GM12878 (cell line): ENCODE measurements around the gene CORO1C. TPM values are rescaled to one million over a fixed set of nuclear protein-coding genes. Genes with fewer than 3 reads are reported as not detected.

ENCODE experiments used
- CUX1 ChIP-seq: IDR thresholded peaks from 2 replicates; pipeline ENCODE4 v1.6.1; 2012; ENCODE audit warnings: improper control_type of control experiment, low read depth, low read length; ENCODE audit not compliant: insufficient replicate concordance
- DPF2 ChIP-seq: fragments of 450-650 bp; IDR thresholded peaks from 2 replicates; pipeline ENCODE4 v1.6.1; 2017; ENCODE audit warnings: mild to moderate bottlenecking
- EP300 ChIP-seq, 2 experiments: fragments of 150-350 bp in 1 of 2; IDR thresholded peaks; 2 replicates each; pipeline ENCODE4 v1.6.1; 2011 to 2012; ENCODE audit warnings: low read depth in 2 of 2, low read length in 2 of 2, borderline replicate concordance in 1 of 2, improper control_type of control experiment in 1 of 2, inconsistent platforms in 1 of 2; ENCODE audit not compliant: control insufficient read depth in 1 of 2
- FOS ChIP-seq: IDR thresholded peaks from 3 replicates; pipeline ENCODE4 v1.6.1; 2011; ENCODE audit warnings: borderline replicate concordance; ENCODE audit not compliant: insufficient read length; ENCODE audit errors: extremely low read depth
- GABPA ChIP-seq: IDR thresholded peaks from 2 replicates; pipeline ENCODE4 v1.6.1; 2014; ENCODE audit warnings: antibody characterized with exemption, low read depth, mild to moderate bottlenecking, inconsistent platforms
- HDGF ChIP-seq: fragments of 450-650 bp; IDR thresholded peaks from 2 replicates; pipeline ENCODE4 v1.6.1; 2016; ENCODE audit warnings: antibody characterized with exemption
- MYB ChIP-seq: fragments of 150-350 bp; IDR thresholded peaks from 2 replicates; pipeline ENCODE4 v1.6.1; 2014; ENCODE audit warnings: mild to moderate bottlenecking, low read depth, low read length, borderline replicate concordance
- NBN ChIP-seq: fragments of 450-650 bp; IDR thresholded peaks from 2 replicates; pipeline ENCODE4 v1.6.1; 2016
- NR2F1 ChIP-seq: fragments of 450-650 bp; conservative IDR thresholded peaks from 2 replicates; pipeline ENCODE4 v1.6.1; 2017; ENCODE audit warnings: mild to moderate bottlenecking
- RAD51 ChIP-seq: fragments of 450-650 bp; IDR thresholded peaks from 2 replicates; pipeline ENCODE4 v1.6.1; 2016; ENCODE audit warnings: moderate library complexity, mild to moderate bottlenecking, inconsistent platforms
- RBBP5 ChIP-seq: fragments of 200-600 bp; sonication (generic); conservative IDR thresholded peaks from 2 replicates; pipeline ENCODE4 v1.6.1; 2016
- SKIL ChIP-seq: fragments of 450-650 bp; IDR thresholded peaks from 2 replicates; pipeline ENCODE4 v1.6.1; 2017; ENCODE audit warnings: mild to moderate bottlenecking, low read depth, inconsistent platforms; ENCODE audit not compliant: poor library complexity, severe bottlenecking
- SRF ChIP-seq, 2 experiments: IDR thresholded peaks; 2 replicates each; pipeline ENCODE4 v1.6.1; 2011; ENCODE audit warnings: low read depth in 2 of 2, low read length in 2 of 2, mild to moderate bottlenecking in 1 of 2, moderate library complexity in 1 of 2
- SUPT20H ChIP-seq: IDR thresholded peaks from 2 replicates; pipeline ENCODE4 v1.6.1; 2011; ENCODE audit warnings: low read depth, mild to moderate bottlenecking, low read length, moderate library complexity, borderline replicate concordance; ENCODE audit not compliant: control insufficient read depth
- TBL1XR1 ChIP-seq: IDR thresholded peaks from 2 replicates; pipeline ENCODE4 v1.6.1; 2012; ENCODE audit warnings: low read depth, low read length, improper control_type of control experiment
- ZBED1 ChIP-seq: IDR thresholded peaks from 2 replicates; pipeline ENCODE4 v1.6.1; 2016; ENCODE audit warnings: borderline replicate concordance
- ZBTB4 ChIP-seq: fragments of 450-650 bp; formaldehyde crosslinking; IDR thresholded peaks from 2 replicates; pipeline ENCODE4 v1.4.0; 2022; ENCODE audit warnings: mild to moderate bottlenecking, moderate library complexity
- ZNF207 ChIP-seq: fragments of 450-650 bp; IDR thresholded peaks from 2 replicates; pipeline ENCODE4 v1.6.1; 2014; ENCODE audit warnings: antibody characterized with exemption, mild to moderate bottlenecking, borderline replicate concordance
- ZNF384 ChIP-seq: IDR thresholded peaks from 2 replicates; pipeline ENCODE4 v1.6.1; 2012; ENCODE audit warnings: low read depth, mild to moderate bottlenecking, low read length, improper control_type of control experiment, borderline replicate concordance
- polyA plus RNA-seq, 11 experiments: library from polyadenylated mRNA; depleted of rRNA in 4 of 11; unstranded in 6 of 11; stranded (reverse) in 5 of 11; fragments of >200 nt; fragmentation: Nextera tagmentation in 4 of 11; fragmentation: Illumina TruSeq in 1 of 11; extraction: Ambion mirVana in 4 of 11; extraction: Trizol in 1 of 11; gene quantifications; 1 replicate in 1 of 11; 2 replicates in 10 of 11; pipeline versions ENCODE4 v1.2.1 to v1.2.3, GENCODE V29; 2011 to 2016; ENCODE audit warnings: inconsistent platforms in 2 of 11, missing spikeins in 2 of 11, low read depth in 1 of 11
- total RNA-seq, 4 experiments: library from RNA; depleted of rRNA in 3 of 4; stranded (reverse); fragments of >200 nt in 3 of 4; fragmentation: Illumina TruSeq in 1 of 4; extraction: Trizol in 1 of 4; gene quantifications; 2 replicates each; pipeline versions ENCODE4 v1.2.1 to v1.2.3, GENCODE V29; 2013 to 2021

Gene CORO1C
- total and polyA plus RNA-seq, 10 of the 15 experiments (the other 5 are each of a cell fraction or from before 2014, with no cell fraction given) = 52.7 to 254 (median 171) TPM

- peak; percentile 84 for TF ChIP-seq CUX1
- TF ChIP-seq HDGF = no peak
- TF ChIP-seq MYB = no peak; the same call in 1 of the 2 replicates
- TF ChIP-seq FOS = no peak
- TF ChIP-seq ZNF207 = peak; percentile 85
- TF ChIP-seq SKIL = peak; percentile 83
- TF ChIP-seq TBL1XR1 = peak; percentile 21; the same call in 1 of the 2 replicates
- TF ChIP-seq DPF2 = peak; percentile 98
- peak; percentile 89 for TF ChIP-seq NBN
- TF ChIP-seq SUPT20H = no peak
- TF ChIP-seq EP300 (IDR thresholded peaks at IDR 0.05; ENCODE audit: borderline replicate concordance in 1 of 2, control insufficient read depth in 1 of 2, low read depth in 2 of 2, low read length in 2 of 2) = peak; percentile 97
- peak; percentile 98 for TF ChIP-seq NR2F1
- TF ChIP-seq GABPA = 0 out of 2 replicates have a peak, but pooled peaks have one; percentile 25
- TF ChIP-seq RAD51 = peak; percentile 80
- TF ChIP-seq ZBED1 = peak; percentile 90; the same call in 1 of the 2 replicates
- TF ChIP-seq ZBTB4 (CRISPR knock-in tag) = no peak
- TF ChIP-seq SRF (IDR thresholded peaks at IDR 0.05; ENCODE audit: low read depth in 2 of 2, low read length in 2 of 2) = no peak
- no peak for TF ChIP-seq RBBP5
- TF ChIP-seq ZNF384 = no peak
Observed at GRCh38 chr12:108616941-108617858, 114.1 kb downstream of the CORO1C start (continued).
